Kidney capillary endothelial cell (primary cell): Measurements from ENCODE around the gene PCDHA3.
"Not testable (repeated sequence)": the region's sequence is repeated elsewhere in the genome, so short reads cannot be mapped to it uniquely, and the experiment has no call there.

Source experiments
- DNase-seq: peaks from one replicate; pipeline ENCODE4 v3.0.0-alpha.2; 2018; ENCODE audit warnings: low spot score

Gene PCDHA3

GRCh38 chr5:140821375-140822280, 20.8 kb downstream of the PCDHA3 start, which contains the start of gene PCDHA5:
Gene PCDHA5 (plus strand): TSS chr5:140821613.
- no peak for DNase-seq

GRCh38 chr5:140822281-140822629, 21.4 kb downstream of the PCDHA3 start:
- no peak for DNase-seq

- DNase-seq = not testable (repeated sequence)
Measured at GRCh38 chr5:140822969-140823368, 22.1 kb downstream of the PCDHA3 start.

GRCh38 chr5:140823475-140823874, 22.6 kb downstream of the PCDHA3 start:
- DNase-seq = no peak

- no peak for DNase-seq
Measured at GRCh38 chr5:140827704-140828361, 27.0 kb downstream of the PCDHA3 start, which contains the start of gene PCDHA6. Gene PCDHA6 (plus strand): TSS chr5:140827960. CDS start chr5:140828092, 132 bp downstream.

GRCh38 chr5:140828362-140828737, 27.5 kb downstream of the PCDHA3 start:
- no peak for DNase-seq

GRCh38 chr5:140829511-140830501, 28.9 kb downstream of the PCDHA3 start:
- DNase-seq = not testable (repeated sequence)

GRCh38 chr5:140833993-140834392, 33.1 kb downstream of the PCDHA3 start, which contains the start of gene PCDHA7:
Gene PCDHA7 (plus strand): TSS chr5:140834269. CDS start chr5:140834384, 115 bp downstream.
- no peak for DNase-seq

- not testable (repeated sequence) for DNase-seq
Measured at GRCh38 chr5:140834439-140835008, 33.7 kb downstream of the PCDHA3 start.

- DNase-seq = no peak
Measured at GRCh38 chr5:140835622-140836510, 35.0 kb downstream of the PCDHA3 start.

GRCh38 chr5:140840978-140841962, 40.4 kb downstream of the PCDHA3 start, which contains the start of gene PCDHA8:
Gene PCDHA8 (plus strand): TSS chr5:140841187. CDS start chr5:140841322, 135 bp downstream.
- no peak for DNase-seq

GRCh38 chr5:140842798-140843733, 42.2 kb downstream of the PCDHA3 start:
- no peak for DNase-seq

- not testable (repeated sequence) for DNase-seq
Measured at GRCh38 chr5:140848139-140849102, 47.6 kb downstream of the PCDHA3 start, which contains the start of gene PCDHA9. Gene PCDHA9 (plus strand): TSS chr5:140848382. CDS start chr5:140848496, 114 bp downstream.

- DNase-seq = not testable (repeated sequence)
Measured at GRCh38 chr5:140849831-140850634, 49.2 kb downstream of the PCDHA3 start.
